Measurements from ENCODE around the gene PPHLN1.

DNA sequence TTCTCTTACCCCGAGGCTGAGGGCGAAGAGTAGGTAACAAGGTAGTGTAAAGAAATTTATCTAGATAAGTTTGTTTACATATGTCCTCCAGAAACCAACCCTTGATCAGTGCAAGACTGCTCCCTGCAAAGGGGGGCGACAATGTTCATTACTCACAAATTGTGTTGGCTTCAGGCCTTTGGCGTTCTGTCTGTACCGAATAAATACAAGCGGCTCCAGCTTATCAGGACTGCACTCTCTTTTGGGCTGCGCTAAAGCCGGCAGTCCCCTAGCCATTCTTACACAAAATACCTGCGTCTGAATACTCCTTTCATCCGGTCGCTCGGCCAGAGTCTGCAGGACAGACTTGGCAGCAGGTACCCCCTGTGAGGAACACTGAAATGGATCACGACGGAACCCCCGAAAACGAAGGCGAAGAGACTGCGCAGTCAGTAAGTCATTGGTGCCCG is 116.4 kb downstream of the PPHLN1 start:
- TF ChIP-seq, protein P1, sequence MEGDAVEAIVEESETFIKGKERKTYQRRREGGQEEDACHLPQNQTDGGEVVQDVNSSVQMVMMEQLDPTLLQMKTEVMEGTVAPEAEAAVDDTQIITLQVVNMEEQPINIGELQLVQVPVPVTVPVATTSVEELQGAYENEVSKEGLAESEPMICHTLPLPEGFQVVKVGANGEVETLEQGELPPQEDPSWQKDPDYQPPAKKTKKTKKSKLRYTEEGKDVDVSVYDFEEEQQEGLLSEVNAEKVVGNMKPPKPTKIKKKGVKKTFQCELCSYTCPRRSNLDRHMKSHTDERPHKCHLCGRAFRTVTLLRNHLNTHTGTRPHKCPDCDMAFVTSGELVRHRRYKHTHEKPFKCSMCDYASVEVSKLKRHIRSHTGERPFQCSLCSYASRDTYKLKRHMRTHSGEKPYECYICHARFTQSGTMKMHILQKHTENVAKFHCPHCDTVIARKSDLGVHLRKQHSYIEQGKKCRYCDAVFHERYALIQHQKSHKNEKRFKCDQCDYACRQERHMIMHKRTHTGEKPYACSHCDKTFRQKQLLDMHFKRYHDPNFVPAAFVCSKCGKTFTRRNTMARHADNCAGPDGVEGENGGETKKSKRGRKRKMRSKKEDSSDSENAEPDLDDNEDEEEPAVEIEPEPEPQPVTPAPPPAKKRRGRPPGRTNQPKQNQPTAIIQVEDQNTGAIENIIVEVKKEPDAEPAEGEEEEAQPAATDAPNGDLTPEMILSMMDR (IDR thresholded peaks at IDR 0.05) = no peak
- no peak for TF ChIP-seq EZH2 (IDR thresholded peaks at IDR 0.05; ENCODE audit: borderline replicate concordance, insufficient read depth, low read depth, low read length, poor library complexity, severe bottlenecking)

All from B cell (primary cell).